Parathyroid adenoma (tissue), 2 donors: ENCODE results near the gene TBC1D5.

ENCODE experiments used
- H2AFZ ChIP-seq: fragments of 300-600 bp; sonication (generic); one replicate; pipeline ENCODE4 v1.7.0; 2017; ENCODE audit warnings: antibody characterized with exemption, mild to moderate bottlenecking
- H3K27ac ChIP-seq: fragments of 300-600 bp; sonication (generic); one replicate; pipeline ENCODE4 v1.7.0; 2017
- H3K27me3 ChIP-seq: fragments of 300-600 bp; sonication (generic); one replicate; pipeline ENCODE4 v1.7.0; 2017; ENCODE audit warnings: low read length; ENCODE audit not compliant: control insufficient read depth, insufficient read depth
- H3K36me3 ChIP-seq: fragments of 300-600 bp; sonication (generic); one replicate; pipeline ENCODE4 v1.7.0; 2017; ENCODE audit warnings: low read length; ENCODE audit not compliant: control insufficient read depth, insufficient read depth
- H3K4me1 ChIP-seq: fragments of 300-600 bp; sonication (generic); one replicate; pipeline ENCODE4 v1.7.0; 2017; ENCODE audit warnings: control low read depth
- H3K4me2 ChIP-seq: fragments of 300-600 bp; sonication (generic); one replicate; pipeline ENCODE4 v1.7.0; 2017; ENCODE audit warnings: low read length
- H3K4me3 ChIP-seq: fragments of 300-600 bp; sonication (generic); one replicate; pipeline ENCODE4 v1.7.0; 2017; ENCODE audit warnings: low read depth, low read length
- H3K79me2 ChIP-seq: fragments of 300-600 bp; sonication (generic); one replicate; pipeline ENCODE4 v1.7.0; 2017; ENCODE audit warnings: control low read depth
- H3K9ac ChIP-seq: fragments of 300-600 bp; sonication (generic); one replicate; pipeline ENCODE4 v1.7.0; 2017; ENCODE audit warnings: mild to moderate bottlenecking
- H3K9me3 ChIP-seq: fragments of 300-600 bp; sonication (generic); one replicate; pipeline ENCODE4 v1.7.0; 2017; ENCODE audit warnings: low read length; ENCODE audit not compliant: control insufficient read depth
- TF ChIP-seq, protein P1 (sequence below): fragments of 300-600 bp; sonication (generic); IDR thresholded peaks from one replicate; pipeline ENCODE4 v1.7.0; 2017; ENCODE audit warnings: antibody characterized with exemption, mild to moderate bottlenecking
- donor health status: primary hyperparathyroidism.

The TBC1D5 gene

DNA sequence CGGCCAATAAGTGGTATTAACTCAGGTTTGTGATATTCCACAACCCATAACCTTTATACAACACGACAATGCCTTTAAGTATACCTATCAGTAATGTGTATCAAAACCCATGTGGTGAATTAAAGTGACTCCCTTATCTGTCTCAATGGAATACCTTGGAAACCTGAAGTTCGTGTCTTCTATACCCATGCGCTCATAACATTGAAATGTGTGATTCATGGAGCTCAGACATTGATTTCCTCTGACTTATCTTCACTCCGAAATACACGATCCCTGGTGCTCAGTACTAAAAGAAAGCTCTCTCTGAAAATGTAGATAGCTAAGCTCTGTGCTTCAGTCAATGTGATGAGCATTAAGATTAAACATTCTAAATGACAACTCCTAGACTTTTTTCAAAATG, 140.3 kb downstream of the TBC1D5 start:
- no peaks in the 10 kb centered on the region for H3K79me2 ChIP-seq
- H3K27me3 ChIP-seq: no peaks in the 10 kb centered on the region
- no peaks in the 10 kb centered on the region for H3K9me3 ChIP-seq
- H3K4me1 ChIP-seq: no peaks in the 10 kb centered on the region
- TF ChIP-seq, protein P1, sequence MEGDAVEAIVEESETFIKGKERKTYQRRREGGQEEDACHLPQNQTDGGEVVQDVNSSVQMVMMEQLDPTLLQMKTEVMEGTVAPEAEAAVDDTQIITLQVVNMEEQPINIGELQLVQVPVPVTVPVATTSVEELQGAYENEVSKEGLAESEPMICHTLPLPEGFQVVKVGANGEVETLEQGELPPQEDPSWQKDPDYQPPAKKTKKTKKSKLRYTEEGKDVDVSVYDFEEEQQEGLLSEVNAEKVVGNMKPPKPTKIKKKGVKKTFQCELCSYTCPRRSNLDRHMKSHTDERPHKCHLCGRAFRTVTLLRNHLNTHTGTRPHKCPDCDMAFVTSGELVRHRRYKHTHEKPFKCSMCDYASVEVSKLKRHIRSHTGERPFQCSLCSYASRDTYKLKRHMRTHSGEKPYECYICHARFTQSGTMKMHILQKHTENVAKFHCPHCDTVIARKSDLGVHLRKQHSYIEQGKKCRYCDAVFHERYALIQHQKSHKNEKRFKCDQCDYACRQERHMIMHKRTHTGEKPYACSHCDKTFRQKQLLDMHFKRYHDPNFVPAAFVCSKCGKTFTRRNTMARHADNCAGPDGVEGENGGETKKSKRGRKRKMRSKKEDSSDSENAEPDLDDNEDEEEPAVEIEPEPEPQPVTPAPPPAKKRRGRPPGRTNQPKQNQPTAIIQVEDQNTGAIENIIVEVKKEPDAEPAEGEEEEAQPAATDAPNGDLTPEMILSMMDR: no peak
- no peak overlapping the region for H3K9ac ChIP-seq
- no peak overlapping the region for H3K4me2 ChIP-seq
- no peak overlapping the region for H3K27ac ChIP-seq
- H3K36me3 ChIP-seq: no peaks in the 10 kb centered on the region
- H2AFZ ChIP-seq: no peak overlapping the region
- H3K4me3 ChIP-seq: no peak overlapping the region

DNA sequence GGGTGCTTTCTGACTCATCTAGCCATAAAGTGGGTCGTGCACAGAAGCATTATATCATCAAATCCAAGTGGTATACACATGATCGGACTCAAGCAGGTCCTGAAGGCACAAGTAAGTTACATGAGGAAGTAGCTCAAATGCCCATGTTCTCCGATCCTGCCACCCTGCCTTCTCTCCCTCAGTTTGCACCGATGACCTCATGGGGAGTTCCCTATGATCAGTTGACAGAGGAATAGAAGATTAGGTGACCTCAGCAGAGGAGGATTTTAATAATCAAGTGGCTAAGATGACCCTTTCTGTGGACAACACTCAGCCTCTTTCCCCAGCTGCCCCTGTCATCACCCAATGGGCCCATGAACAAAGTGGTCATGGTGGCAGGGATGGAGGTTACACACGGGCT, 149.5 kb downstream of the TBC1D5 start:
- Histone ChIP-seq H3K4me2 (no peak overlapping the region), H3K9me3 (no peaks in the 10 kb centered on the region), H3K27ac (no peak overlapping the region), H3K4me1 (no peaks in the 10 kb centered on the region), H2AFZ (no peak overlapping the region), H3K4me3 (no peak overlapping the region), H3K36me3 (no peaks in the 10 kb centered on the region), H3K9ac (no peak overlapping the region), H3K79me2 (no peaks in the 10 kb centered on the region), H3K27me3 (no peaks in the 10 kb centered on the region)
- TF ChIP-seq, protein P1: no peak

DNA sequence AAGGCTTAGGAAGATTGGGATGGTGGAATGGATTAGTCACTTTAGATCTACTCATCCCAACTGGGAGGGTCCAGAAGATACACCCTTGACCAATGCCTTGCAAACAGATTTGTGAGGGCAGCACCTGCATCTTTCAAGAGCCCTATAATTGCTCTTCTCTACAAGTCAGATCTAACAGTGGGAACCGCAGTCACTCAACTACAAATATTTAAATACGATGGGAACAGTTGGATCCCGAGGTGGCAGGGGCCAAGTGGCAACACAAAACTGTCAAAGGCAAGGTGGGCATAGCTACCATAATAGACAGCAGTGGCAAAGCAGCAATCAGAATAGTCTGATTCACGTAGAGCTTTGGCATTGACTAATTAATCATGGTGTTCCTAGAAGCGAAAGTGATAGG, 152.0 kb downstream of the TBC1D5 start:
- no peak overlapping the region for H3K9ac ChIP-seq
- H3K4me1 ChIP-seq: no peaks in the 10 kb centered on the region
- no peak overlapping the region for H2AFZ ChIP-seq
- TF ChIP-seq, protein P1: no peak
- no peaks in the 10 kb centered on the region for H3K27me3 ChIP-seq
- H3K36me3 ChIP-seq: no peaks in the 10 kb centered on the region
- no peaks in the 10 kb centered on the region for H3K79me2 ChIP-seq
- H3K27ac ChIP-seq: no peak overlapping the region
- H3K4me3 ChIP-seq: no peak overlapping the region
- no peak overlapping the region for H3K4me2 ChIP-seq
- H3K9me3 ChIP-seq: no peaks in the 10 kb centered on the region

DNA sequence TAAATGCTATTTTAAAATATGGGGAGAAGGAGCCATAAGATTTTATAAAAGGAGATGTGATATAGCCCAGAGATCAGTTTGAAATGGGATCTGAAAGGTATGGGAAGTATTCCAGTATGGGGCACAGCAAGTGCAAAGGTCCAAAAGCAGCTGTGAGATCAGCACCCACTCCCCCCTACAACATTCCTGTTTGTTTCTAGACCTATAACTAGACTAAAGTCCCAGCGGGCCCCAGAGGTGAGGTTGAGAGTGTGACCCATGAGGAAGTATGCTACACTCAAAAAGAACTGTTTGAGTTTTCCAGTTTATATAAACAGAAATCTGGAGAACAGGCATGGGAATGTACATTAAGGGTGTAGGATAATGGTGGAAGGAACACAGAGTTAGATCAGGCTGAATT, 152.5 kb downstream of the TBC1D5 start:
- Histone ChIP-seq H3K4me1 (no peaks in the 10 kb centered on the region), H3K27ac (no peak overlapping the region)

DNA sequence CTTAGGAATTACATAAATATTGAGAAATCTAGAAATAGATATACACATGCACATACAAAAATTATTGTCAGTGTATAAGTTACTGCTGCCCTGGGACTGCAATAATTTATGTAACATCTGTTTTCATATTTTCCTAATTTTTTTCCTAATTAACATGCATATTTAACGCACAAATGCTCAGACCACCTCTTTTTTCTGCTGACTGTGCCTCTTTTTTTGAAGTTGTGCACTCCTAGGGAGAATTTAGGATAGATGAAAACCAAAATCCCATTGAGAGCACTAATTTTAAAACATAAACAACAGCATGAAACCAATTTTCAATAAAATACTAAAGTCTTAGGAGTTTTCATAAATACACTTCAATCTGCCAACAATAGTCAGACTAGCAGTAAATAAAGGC, 154.0 kb downstream of the TBC1D5 start:
- Histone ChIP-seq H2AFZ (no peak overlapping the region), H3K4me3 (no peak overlapping the region), H3K4me2 (no peak overlapping the region), H3K9me3 (no peaks in the 10 kb centered on the region), H3K9ac (no peak overlapping the region), H3K36me3 (no peaks in the 10 kb centered on the region), H3K4me1 (no peaks in the 10 kb centered on the region), H3K27ac (no peak overlapping the region), H3K27me3 (no peaks in the 10 kb centered on the region), H3K79me2 (no peaks in the 10 kb centered on the region)
- TF ChIP-seq, protein P1: no peak

More for the DNA sequence above, 152.5 kb downstream of the TBC1D5 start:
- no peak overlapping the region for H2AFZ ChIP-seq
- H3K79me2 ChIP-seq: no peaks in the 10 kb centered on the region
- TF ChIP-seq, protein P1: no peak
- H3K27me3 ChIP-seq: no peaks in the 10 kb centered on the region
- H3K4me3 ChIP-seq: no peak overlapping the region
- H3K4me2 ChIP-seq: no peak overlapping the region
- no peak overlapping the region for H3K9ac ChIP-seq
- no peaks in the 10 kb centered on the region for H3K9me3 ChIP-seq
- H3K36me3 ChIP-seq: no peaks in the 10 kb centered on the region
